Colon (tissue), 2 donors: Measurements from ENCODE around the gene ACIN1.

ENCODE experiments used
- FAIRE-seq: peaks from 2 replicates; lab custom pipeline; 2012; peaks lifted over from hg19 to GRCh38; lab: Jason Lieb, UNC
- donor health status: control.
- donor health status: control.

The ACIN1 gene, protein sequence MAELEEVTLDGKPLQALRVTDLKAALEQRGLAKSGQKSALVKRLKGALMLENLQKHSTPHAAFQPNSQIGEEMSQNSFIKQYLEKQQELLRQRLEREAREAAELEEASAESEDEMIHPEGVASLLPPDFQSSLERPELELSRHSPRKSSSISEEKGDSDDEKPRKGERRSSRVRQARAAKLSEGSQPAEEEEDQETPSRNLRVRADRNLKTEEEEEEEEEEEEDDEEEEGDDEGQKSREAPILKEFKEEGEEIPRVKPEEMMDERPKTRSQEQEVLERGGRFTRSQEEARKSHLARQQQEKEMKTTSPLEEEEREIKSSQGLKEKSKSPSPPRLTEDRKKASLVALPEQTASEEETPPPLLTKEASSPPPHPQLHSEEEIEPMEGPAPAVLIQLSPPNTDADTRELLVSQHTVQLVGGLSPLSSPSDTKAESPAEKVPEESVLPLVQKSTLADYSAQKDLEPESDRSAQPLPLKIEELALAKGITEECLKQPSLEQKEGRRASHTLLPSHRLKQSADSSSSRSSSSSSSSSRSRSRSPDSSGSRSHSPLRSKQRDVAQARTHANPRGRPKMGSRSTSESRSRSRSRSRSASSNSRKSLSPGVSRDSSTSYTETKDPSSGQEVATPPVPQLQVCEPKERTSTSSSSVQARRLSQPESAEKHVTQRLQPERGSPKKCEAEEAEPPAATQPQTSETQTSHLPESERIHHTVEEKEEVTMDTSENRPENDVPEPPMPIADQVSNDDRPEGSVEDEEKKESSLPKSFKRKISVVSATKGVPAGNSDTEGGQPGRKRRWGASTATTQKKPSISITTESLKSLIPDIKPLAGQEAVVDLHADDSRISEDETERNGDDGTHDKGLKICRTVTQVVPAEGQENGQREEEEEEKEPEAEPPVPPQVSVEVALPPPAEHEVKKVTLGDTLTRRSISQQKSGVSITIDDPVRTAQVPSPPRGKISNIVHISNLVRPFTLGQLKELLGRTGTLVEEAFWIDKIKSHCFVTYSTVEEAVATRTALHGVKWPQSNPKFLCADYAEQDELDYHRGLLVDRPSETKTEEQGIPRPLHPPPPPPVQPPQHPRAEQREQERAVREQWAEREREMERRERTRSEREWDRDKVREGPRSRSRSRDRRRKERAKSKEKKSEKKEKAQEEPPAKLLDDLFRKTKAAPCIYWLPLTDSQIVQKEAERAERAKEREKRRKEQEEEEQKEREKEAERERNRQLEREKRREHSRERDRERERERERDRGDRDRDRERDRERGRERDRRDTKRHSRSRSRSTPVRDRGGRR

DNA sequence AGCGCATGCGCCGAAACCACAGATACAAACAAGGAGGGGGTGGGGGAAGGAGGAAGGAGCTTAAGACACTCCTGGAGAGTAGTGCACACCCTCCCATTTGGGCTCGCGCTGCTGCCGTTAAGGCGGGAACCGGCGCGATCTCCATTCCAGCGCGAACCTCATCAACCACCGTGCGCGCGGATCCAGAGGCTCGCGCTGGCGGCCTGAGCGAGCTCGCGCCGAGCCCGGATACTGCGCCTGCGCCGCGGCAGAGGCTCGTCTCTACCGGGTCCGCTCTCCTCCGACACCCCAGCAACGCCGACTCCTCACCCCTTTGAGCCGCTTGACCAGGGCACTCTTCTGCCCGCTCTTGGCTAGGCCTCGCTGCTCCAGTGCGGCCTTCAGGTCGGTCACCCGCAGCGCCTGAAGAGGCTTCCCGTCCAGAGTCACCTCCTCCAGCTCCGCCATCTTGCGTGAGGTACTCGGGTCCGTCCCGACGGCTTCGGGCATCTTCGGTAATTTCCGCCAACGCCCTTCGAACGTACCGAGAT lies at the start of gene ACIN1:
TSS of gene ACIN1 (minus strand) at position 471 of the 530 bp plus-strand sequence. CDS start at position 447, 24 bp downstream.
- FAIRE-seq = no peak

GRCh38 chr14:23143911-23144310 lies 49.0 kb upstream of the ACIN1 start:
- FAIRE-seq = no peak

DNA sequence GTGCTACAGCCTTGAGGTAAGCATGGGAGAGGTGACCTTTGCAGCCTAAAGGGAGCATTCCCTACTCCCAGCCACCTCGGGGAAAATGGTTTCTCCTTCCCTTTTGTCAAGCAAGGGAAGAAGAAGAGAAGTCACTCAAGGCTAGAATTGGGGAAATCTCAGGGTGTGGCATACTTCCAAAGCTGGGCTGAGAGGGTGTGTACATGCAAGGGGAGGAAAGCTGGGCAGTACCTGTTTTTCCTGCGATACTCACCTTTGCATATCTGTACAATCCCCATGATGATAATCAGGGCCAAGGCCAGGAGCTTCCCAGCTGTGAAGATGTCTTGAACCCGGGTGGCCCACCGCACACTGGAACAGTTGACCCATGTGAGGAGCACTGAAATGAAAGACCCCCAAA lies 47.9 kb upstream of the ACIN1 start:
- FAIRE-seq = no peak

DNA sequence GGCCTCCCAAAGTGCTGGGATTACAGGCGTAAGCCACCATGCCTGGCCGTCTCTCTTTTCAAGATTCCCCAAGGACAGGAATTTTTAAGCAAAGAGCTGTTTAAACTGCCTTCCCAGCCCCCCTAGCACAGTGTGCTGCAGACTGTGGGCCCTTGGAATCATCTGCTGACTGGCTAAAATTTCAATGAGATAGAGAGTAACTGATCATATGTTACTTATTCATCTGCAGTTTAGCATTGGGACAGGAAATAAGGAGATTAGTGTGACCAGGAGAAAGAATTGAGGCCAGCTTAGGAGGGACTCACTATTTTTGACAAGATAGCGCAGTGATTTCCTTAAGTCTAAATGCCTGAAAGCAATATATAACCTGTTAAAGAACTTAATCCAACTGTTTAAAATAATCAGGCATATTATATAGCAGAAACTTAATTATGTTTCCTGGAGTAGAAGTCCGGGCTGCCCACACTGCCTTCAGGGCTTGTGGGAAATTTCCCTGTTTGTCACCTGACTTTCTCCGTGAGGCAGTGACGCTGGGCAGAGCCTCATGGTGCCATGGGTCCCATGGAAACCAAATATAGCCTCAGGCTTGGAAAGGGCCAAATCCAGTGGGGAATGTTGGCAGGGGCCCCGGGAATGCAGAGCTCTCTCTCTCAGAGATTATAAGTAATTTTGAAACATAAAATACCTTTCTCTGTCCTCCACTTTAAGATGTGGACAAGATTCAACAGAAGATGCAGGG lies 46.9 kb upstream of the ACIN1 start:
- no peak for FAIRE-seq

- no peak for FAIRE-seq
Observed at GRCh38 chr14:23140371-23140770, 45.4 kb upstream of the ACIN1 start.

- no peak for FAIRE-seq
Observed at GRCh38 chr14:23139874-23140273, 44.9 kb upstream of the ACIN1 start.

DNA sequence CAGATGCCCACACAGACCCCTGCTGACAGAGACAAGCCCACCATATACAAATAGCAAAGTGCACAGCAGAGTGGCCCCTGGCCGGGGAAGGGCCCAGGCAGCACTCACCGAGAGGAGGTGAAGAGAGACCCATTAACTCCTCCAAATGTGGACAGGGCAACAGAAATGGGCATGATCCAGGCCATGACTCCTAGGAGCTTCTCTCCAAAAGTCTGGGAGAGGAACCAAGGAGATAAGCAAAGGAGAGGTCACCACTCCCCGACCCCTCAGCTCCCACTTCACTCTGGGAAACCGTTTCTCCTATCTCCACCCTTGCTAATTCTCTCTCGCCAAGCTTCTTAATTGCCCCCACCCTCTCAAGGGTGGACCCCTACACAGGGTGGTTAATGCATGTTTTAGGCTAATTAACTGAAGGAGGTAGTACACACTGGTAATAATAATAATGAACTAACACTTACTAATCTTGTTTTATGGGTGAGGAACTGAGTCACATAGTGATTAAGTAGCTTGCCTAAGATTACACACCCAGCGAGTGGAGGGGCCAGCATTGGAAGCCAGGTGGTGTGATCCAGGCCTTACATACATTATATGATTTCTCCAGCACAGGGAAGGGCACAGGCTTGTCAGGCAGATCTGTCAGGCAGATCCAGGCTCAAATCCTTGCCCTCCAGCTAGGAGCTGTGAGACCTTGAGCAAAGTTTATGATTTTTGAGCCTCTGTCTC lies 43.0 kb upstream of the ACIN1 start:
- no peak for FAIRE-seq

- FAIRE-seq = no peak
Observed at GRCh38 chr14:23137192-23137812, 42.4 kb upstream of the ACIN1 start.

DNA sequence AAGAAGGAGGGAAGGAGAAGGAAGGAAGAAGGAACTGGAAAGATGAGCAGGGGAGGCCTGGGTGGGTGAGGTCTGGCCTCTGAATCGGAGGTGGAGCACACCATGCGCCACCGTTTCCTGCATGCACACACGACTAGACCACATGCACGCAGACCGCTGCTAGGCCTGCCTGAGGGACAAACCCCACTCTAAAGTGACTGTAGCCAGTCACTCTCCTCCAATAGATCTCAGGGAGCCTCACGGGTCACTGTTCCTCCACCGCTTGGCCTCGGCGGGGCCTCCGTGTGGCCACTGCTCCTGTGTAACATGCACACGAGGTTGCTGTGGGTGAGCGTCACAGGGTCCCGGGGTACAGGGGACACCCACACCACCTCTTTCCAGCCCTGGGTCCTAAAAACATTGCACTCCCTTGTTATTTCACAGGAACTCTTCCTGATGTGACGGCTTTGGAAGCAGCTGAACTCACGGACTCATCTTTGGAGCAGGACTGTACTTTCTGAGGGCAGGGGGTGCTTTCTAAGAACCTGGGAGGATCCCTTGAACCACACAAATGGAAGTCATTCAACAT lies 41.7 kb upstream of the ACIN1 start:
- no peak for FAIRE-seq

DNA sequence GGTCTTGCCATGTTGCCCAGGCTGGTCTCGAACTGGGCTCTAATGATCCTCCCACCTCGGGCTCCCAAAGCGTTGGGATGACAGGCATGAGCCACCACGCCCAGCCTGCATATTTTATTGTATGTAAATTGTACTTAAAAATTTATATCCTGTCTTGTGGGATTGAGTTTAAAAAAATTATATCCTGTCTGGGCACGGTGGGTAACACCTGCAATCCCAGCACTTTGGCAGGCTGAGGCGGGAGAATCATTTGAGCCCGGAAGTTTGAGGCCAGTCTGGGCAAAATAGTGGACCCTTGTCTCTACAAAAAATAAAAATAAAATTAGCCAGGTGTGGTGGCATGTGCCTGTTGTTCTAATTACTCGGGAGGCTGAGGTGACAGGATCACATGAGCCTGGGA lies 38.0 kb upstream of the ACIN1 start:
- FAIRE-seq = no peak

- FAIRE-seq = no peak
Observed at GRCh38 chr14:23131482-23131881, 36.5 kb upstream of the ACIN1 start.

DNA sequence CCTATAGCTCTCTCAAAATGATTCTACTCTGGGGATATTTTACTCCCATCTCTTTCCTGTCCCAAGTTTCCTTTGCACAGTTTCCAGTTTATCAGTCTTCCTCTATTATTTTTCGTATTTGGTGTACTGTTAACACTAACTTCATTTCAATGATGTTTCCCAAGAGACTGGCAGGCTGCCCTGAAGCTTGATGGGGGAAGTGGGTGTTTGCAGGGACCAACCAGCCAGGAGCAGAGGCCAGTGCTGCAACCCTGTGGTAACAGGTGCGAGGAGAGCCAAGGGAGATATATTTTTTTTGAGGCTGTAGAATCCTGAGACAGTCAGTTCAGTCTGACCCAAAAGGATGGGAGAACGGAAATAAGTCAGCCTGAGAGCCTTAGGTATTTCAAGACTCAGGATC lies 35.9 kb upstream of the ACIN1 start:
- FAIRE-seq = no peak

GRCh38 chr14:23129759-23130316 lies 34.9 kb upstream of the ACIN1 start:
- FAIRE-seq = no peak

DNA sequence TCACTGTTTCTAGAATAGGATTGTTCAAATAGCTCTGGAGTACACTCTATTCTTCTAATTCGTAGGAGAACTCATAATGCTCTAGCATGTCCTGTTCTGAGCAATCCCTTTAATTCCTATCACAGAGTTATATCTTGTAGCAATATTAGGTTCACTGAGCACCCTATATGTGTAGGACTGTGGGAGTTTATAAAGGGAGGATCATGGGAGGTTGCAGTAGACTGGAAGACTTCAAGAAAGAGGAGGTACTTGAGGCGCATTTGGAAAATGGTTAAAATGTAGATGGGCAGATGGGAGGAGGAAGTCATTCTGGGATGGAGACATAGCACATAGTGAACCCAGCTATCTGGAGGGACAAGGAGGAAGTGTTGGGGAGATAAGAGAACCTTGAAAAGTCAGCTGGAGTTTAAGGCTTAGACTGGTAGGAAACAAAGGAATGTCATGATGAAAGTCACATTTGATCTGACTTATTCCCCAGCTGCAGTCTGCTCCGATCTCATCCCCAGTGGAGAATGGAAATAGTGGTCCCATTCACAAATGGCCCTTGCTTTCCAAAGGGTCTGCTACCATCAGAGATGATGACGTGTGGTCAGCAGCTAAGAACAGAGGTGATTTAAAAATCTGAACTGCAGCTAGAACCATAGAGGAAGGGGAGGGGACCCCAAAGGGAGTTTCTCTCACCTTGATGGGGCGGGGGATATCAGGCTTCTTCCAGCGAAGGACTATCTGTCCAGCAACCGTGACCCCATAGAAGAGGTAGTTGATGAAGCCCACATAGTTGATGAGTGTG lies 34.2 kb upstream of the ACIN1 start:
- no peak for FAIRE-seq

- no peak for FAIRE-seq
Observed at GRCh38 chr14:23127861-23128260, 32.9 kb upstream of the ACIN1 start.

GRCh38 chr14:23126548-23127278 lies 31.8 kb upstream of the ACIN1 start:
- no peak for FAIRE-seq

DNA sequence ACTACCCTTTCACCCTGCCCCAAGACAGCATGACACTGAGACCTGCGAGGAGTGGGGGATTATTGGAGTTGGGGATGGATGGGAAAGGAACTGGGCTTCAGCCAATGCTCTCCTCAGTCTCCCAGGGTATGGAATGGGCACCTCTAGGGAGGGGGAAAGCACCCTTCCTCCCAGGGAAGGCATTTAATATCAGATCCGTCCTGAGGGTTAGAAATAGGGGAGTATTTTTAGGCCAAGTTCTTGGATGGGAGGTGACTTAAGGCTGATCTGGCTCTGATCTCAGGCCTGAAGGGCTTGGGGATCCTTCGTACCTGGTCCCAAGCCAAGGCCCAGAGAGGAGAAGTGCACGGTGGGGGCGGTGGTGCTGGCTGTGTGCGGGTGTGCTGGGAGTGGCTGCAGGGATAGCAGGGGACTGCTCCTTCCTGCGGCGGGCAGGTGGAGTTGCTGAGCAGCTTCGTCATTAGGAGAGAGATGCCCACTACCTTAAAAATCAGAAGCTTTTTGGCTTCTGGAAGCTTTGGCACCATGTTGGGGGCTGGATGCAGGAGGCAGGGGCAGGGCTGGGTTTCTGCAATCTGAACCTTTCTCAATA lies 31.1 kb upstream of the ACIN1 start:
- FAIRE-seq = no peak

DNA sequence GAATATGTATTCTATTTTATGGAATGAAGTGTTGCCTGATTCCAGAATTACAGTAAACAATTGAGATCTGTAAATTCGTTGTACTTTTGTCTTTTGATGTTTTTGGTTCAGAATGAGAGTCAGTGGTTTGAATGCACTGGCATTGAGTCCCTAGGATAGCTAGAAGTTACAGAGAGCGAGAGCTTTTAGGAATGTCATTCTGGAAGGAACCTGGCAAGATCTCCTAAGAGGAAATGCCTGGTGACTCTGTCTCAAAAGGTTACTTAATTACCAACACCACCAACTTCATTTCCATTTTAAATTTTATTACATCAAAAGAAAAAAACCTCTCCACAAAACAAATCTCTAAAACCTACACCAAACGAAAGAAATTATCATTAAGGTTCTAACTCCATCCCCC lies 30.1 kb upstream of the ACIN1 start:
- no peak for FAIRE-seq
